Measurements from ENCODE around the gene MAN1B1.

The MAN1B1 gene

GRCh38 chr9:137069508-137070091, 17.2 kb upstream of the MAN1B1 start:
- peak; percentile 20 for DNase-seq

GRCh38 chr9:137070201-137070905, 16.4 kb upstream of the MAN1B1 start, which contains the start of gene SAPCD2:
Gene SAPCD2 (minus strand): TSS chr9:137070557. CDS start chr9:137070460, 97 bp downstream.
- DNase-seq, result peak; percentile 88

- DNase-seq, result no peak
Measured at GRCh38 chr9:137070906-137071275, 15.9 kb upstream of the MAN1B1 start.

GRCh38 chr9:137071282-137071681, 15.5 kb upstream of the MAN1B1 start:
- no peak for DNase-seq

- no peak for DNase-seq
Measured at GRCh38 chr9:137073992-137074399, 12.8 kb upstream of the MAN1B1 start.

- no peak for DNase-seq
Measured at GRCh38 chr9:137074657-137075274, 12.0 kb upstream of the MAN1B1 start.

- DNase-seq, result no peak
Measured at GRCh38 chr9:137075275-137075775, 11.5 kb upstream of the MAN1B1 start.

GRCh38 chr9:137076636-137077009, 10.2 kb upstream of the MAN1B1 start:
- DNase-seq, result no peak

- DNase-seq, result no peak
Measured at GRCh38 chr9:137077010-137077747, 9.6 kb upstream of the MAN1B1 start, which contains the start of gene UAP1L1. Gene UAP1L1 (plus strand): TSS chr9:137077517. CDS start chr9:137077533, 16 bp downstream.

- no peak for DNase-seq
Measured at GRCh38 chr9:137077758-137078693, 8.8 kb upstream of the MAN1B1 start.

GRCh38 chr9:137078701-137079400, 7.9 kb upstream of the MAN1B1 start:
- DNase-seq, result no peak

- no peak for DNase-seq
Measured at GRCh38 chr9:137079401-137079787, 7.4 kb upstream of the MAN1B1 start.

- DNase-seq, result no peak
Measured at GRCh38 chr9:137080260-137081122, 6.3 kb upstream of the MAN1B1 start.

- DNase-seq, result no peak
Measured at GRCh38 chr9:137082222-137082924, 4.4 kb upstream of the MAN1B1 start.

GRCh38 chr9:137082925-137083290, 3.9 kb upstream of the MAN1B1 start:
- DNase-seq, result no peak

- no peak for DNase-seq
Measured at GRCh38 chr9:137083394-137084004, 3.3 kb upstream of the MAN1B1 start.

- DNase-seq, result no peak
Measured at GRCh38 chr9:137084526-137084925, 2.3 kb upstream of the MAN1B1 start.

- no peak for DNase-seq
Measured at GRCh38 chr9:137085920-137086530, 760 bp upstream of the MAN1B1 start.

GRCh38 chr9:137087409-137087925, 682 bp downstream of the MAN1B1 start:
- no peak for DNase-seq
